GM21526 (cell line): ENCODE data around the gene KAT2A.

Experiments
- ATAC-seq: cut with Tn5 transposase; IDR thresholded peaks from one replicate; pipeline ENCODE4 v1.9.1; 2021; ENCODE audit warnings: moderate library complexity; ENCODE audit not compliant: unreplicated experiment, low FRiP score

The KAT2A gene

DNA sequence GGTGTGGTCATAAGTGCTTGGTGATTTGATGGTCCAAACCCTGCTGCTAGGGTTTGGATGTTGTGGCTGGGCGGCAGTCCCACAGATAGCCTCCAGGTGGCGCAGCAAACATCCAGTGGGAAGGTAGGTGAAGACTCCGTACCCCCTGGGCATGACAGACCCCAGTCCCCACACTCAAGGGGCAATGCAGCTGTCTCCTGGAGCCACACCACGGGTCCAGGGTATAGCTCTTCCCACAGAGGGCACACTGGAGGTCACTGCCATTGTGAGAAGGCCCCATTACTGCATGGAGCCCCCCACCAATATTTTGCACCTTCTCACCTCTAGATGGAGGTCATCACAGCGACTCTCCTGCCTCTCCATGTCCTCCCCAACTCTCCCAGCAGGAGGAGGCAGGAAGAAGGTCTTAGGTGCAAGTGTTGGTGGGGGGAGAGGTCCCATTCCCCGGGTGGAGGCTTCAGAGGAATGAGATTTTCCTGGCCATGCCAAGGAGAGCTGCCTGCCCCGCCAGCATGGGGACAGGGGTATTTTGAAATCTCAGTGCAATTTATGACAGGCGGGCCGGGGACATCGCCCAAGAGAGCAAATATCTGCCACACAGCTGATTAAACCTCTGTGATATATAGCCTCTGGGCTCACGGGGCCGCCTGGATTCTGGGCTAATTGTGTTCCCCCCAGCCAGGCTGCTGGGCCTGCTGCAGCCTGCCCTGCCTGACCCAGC, 53.6 kb downstream of the KAT2A start:
- no peak for ATAC-seq

DNA sequence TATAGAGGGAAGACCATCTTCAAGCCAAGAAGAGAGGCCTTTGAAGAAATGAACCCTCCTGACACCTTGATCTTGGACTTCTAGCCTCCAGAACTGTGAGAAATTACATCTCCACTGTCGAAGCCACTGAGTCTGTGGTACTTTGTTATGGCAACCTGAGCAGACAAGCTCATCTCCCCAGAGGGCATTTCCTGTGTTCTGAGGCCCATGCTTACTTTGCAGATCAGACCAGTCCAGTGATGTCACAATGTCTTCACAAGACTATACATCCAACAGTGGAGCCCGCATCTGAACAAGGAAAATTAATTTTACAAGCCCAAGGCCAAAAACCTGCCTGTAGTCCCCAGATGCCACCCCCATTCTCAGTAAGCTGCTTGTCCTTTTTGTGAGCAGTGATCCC, 56.0 kb downstream of the KAT2A start:
- no peak for ATAC-seq
